ENCODE data around the gene CAMTA2. TPM values are rescaled to one million over a fixed set of nuclear protein-coding genes. Genes with fewer than 3 reads are reported as not detected.
A peak's percentile ranks its signal among the peaks of the same experiment; 100 is the strongest.

The CAMTA2 gene
- total RNA-seq, 2 experiments from 2014 or later: 73.2 to 80.1 TPM

DNA sequence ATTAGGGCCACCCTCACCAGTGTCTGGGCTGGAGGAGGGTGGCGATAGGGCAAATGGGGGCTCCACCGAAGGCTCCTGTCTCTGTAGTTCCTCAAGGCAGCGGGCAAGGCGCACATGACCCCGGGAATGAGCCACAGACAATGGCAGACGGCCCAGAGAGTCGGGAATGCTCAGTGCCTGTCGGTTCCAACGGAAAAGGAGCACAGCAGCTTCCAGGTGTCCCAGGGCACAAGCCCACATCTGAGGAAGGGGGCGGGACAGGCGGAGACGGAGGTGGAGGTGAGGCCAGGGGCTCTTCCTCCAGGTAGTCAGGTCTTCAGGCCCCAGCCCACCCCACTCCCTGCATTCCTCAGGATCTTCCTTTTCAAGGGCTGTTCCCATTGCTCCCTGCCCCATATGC, 14.7 kb downstream of the CAMTA2 start:
- Mint-ChIP-seq H3K9me3 (no peaks in the 10 kb centered on the region), H3K27me3 (no peaks in the 10 kb centered on the region), H3K27ac (no peak overlapping the region), H3K4me3 (no peak overlapping the region), H3K36me3 (ENCODE audit: low read depth) (peaks cover 50% of the 10 kb centered on the region), H3K4me1 (peaks cover 14% of the 10 kb centered on the region)
- ChIA-PET CTCF (no interaction called here), POLR2A (interaction anchor here (8.6 to 15.5 kb wide), 2 partner anchors 15 to 25 kb away, joined by 78 to 711 read pairs; partner anchors contain the start of genes CAMTA2, ENO3, PFN1 and RNF167)
- no peak for DNase-seq

DNA sequence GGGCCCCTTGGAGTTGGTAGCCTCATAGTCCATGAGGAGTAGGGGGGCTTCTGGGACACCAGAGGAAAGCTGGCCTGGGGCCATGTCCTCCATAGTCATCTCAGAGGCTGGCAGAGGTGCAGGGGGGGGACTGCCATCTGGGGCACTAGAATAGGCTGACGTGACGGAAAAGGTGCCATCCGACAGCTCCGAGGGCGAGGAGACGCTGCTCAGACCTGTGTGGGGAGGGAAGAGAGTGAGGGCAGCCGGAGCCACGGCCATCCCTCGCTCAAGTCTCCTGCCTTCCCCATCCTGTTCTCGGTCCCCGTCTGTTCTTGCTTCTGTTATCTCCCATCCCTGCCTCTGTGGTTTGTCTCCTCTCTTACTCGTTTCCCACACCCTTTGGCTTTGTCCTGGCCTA, 15.2 kb downstream of the CAMTA2 start:
- CTCF ChIA-PET: no interaction called here

DNA sequence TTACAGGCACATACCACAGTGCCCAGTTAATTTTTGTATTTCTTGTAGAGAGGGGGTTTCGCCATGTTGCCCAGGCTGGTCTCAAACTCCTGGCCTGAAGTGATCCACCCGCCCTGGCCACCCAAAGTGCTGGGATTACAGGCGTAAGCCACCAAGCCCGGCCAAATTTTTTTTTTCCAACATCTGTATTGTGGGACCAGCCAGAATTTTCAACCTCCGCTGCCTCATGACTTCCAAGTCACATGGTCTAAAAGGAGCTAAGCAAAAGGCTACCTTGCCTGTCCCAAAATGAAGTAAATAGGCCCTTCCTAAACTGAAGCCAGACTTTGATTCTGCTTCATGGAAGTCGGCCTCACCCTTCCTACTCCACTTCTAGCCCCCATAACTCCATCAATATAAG, 15.6 kb downstream of the CAMTA2 start:
- no peak for DNase-seq
- POLR2A ChIA-PET: interaction anchor here (1.5 to 15.5 kb wide), 3 partner anchors 8 to 24 kb away, joined by 8 to 711 read pairs (median 78); partner anchors contain the start of genes CAMTA2, ENO3, PFN1 and RNF167
- H3K36me3 Mint-ChIP-seq (ENCODE audit: low read depth): peaks cover 41% of the 10 kb centered on the region
- no peaks in the 10 kb centered on the region for H3K9me3 Mint-ChIP-seq
- H3K4me3 Mint-ChIP-seq: no peak overlapping the region
- CTCF ChIA-PET: interaction anchor here (1.2 to 1.7 kb wide), 3 partner anchors 8 to 90 kb away, joined by 4 to 9 read pairs (median 5); partner anchors contain the start of gene CAMTA2
- no peaks in the 10 kb centered on the region for H3K27me3 Mint-ChIP-seq
- H3K27ac Mint-ChIP-seq: no peak overlapping the region
- H3K4me1 Mint-ChIP-seq: peaks cover 14% of the 10 kb centered on the region

More for the DNA sequence above, 15.2 kb downstream of the CAMTA2 start:
- POLR2A ChIA-PET: interaction anchor here (8.6 to 15.5 kb wide), 2 partner anchors 16 to 24 kb away, joined by 78 to 711 read pairs; partner anchors contain the start of genes CAMTA2, ENO3, PFN1 and RNF167
- no peak overlapping the region for H3K4me3 Mint-ChIP-seq
- H3K36me3 Mint-ChIP-seq (ENCODE audit: low read depth): peaks cover 46% of the 10 kb centered on the region
- no peaks in the 10 kb centered on the region for H3K27me3 Mint-ChIP-seq
- H3K4me1 Mint-ChIP-seq: peaks cover 14% of the 10 kb centered on the region
- DNase-seq: no peak
- no peaks in the 10 kb centered on the region for H3K9me3 Mint-ChIP-seq
- no peak overlapping the region for H3K27ac Mint-ChIP-seq

DNA sequence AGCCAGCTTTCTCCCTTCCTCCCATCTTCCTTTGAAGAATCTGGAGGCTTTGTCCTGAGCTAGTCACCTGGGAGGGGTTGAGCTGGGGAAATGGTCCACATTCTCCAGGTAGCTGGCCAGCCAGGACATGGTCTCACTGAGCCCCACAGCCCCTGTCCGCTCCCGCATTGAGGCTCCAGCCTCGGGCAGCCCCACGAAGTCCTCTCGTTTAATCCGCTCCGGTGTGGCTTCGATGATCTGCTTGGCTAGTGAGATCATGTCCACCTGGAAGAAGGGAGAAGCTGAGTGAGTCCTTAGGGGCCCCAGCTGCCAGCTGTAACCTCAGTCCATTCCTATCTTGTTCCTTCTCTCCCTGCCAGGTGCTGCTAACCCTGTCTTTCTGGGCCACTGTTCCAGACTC, 17.2 kb downstream of the CAMTA2 start:
- H3K4me3 Mint-ChIP-seq: no peak overlapping the region
- no peaks in the 10 kb centered on the region for H3K27me3 Mint-ChIP-seq
- no peak for DNase-seq
- H3K9me3 Mint-ChIP-seq: no peaks in the 10 kb centered on the region
- peak overlapping the region; percentile 62 for H3K27ac Mint-ChIP-seq
- H3K4me1 Mint-ChIP-seq: peaks cover 25% of the 10 kb centered on the region
- POLR2A ChIA-PET: interaction anchor here (0.8 to 15.5 kb wide), 6 partner anchors 10 to 53 kb away, joined by 4 to 711 read pairs (median 24); partner anchors contain the start of genes CAMTA2, ENO3, INCA1 and KIF1C
- peaks cover 44% of the 10 kb centered on the region for H3K36me3 Mint-ChIP-seq (ENCODE audit: low read depth)
- CTCF ChIA-PET: interaction anchor here (1.0 to 1.7 kb wide), 5 partner anchors 11 to 92 kb away, joined by 3 to 9 read pairs (median 4); partner anchors contain the start of genes CAMTA2 and CHRNE

DNA sequence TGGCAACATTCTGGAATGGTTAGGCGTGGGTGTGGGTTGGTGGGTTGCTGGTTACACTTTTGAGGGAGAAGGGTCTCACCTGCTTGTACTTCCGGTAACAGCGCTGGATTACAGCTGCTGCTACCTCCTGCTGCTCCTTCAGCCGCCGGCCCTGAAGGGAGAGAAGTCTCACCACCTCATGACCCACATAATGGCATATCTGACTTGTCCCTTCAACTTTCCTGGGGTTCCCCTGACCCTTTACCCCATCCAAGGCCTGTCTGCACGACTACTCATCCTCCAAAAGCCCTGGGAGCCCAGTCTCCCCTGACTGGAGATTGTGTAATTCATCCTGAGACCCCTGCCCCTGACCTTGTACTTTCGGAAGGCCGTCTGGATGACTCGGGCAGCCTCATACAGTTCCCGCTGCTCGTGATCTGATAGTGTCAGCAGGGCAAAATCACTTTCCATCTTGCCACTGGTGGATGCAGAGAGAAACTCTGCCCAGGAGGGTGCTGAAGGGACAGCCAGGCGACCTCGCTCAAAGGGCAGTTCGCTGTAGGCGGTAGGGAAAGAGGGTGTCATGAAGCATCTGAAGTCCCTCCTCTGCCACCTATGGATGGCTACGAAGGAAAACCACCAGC, 17.8 kb downstream of the CAMTA2 start:
- H3K4me1 Mint-ChIP-seq: peaks cover 27% of the 10 kb centered on the region

DNA sequence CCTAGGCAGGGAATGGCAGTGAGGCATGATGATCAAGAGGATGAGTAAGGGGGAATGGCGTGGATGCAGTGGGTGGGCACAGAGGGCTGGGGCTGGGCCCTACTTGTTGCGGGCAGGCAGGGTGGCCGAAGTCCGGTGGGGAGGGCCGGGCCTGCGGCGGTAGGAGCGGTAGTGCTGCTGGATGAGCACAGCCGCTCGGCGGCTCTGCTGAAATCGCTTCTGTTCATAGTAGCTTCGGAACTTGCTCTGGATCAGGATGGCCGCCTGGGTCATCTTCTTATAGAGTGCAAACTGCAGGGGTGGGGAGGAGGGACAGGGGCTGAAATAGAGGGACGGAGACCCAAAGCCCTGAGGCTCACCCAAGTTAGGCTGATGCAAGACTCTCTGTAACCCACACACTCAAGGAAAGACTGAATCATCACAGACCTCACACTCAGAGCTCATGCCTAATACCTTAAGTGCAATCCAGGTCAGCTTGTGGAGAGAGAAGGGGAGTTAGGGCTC, 18.4 kb downstream of the CAMTA2 start:
- peaks cover 25% of the 10 kb centered on the region for H3K4me1 Mint-ChIP-seq
- CTCF ChIA-PET: interaction anchor here (0.9 to 1.8 kb wide), 4 partner anchors 10 to 93 kb away, joined by 4 to 6 read pairs (median 4); partner anchors contain the start of genes PFN1, RNF167 and SLC25A11
- no peak overlapping the region for H3K27ac Mint-ChIP-seq
- H3K4me3 Mint-ChIP-seq: no peak overlapping the region
- peak; percentile 57 for DNase-seq
- H3K27me3 Mint-ChIP-seq: no peaks in the 10 kb centered on the region
- no peaks in the 10 kb centered on the region for H3K9me3 Mint-ChIP-seq
- H3K36me3 Mint-ChIP-seq (ENCODE audit: low read depth): peaks cover 38% of the 10 kb centered on the region
- POLR2A ChIA-PET: interaction anchor here (1.1 to 15.5 kb wide), 9 partner anchors 11 to 66 kb away, joined by 3 to 711 read pairs (median 8); partner anchors contain the start of genes CAMTA2, ENO3, INCA1 and KIF1C

More for the DNA sequence above, 17.8 kb downstream of the CAMTA2 start:
- H3K27me3 Mint-ChIP-seq: no peaks in the 10 kb centered on the region
- H3K4me3 Mint-ChIP-seq: no peak overlapping the region
- ChIA-PET CTCF (interaction anchor here (0.9 to 1.8 kb wide), 5 partner anchors 10 to 92 kb away, joined by 3 to 6 read pairs (median 4); partner anchors contain the start of genes PFN1, RNF167 and SLC25A11), POLR2A (interaction anchor here (0.8 to 15.5 kb wide), 9 partner anchors 11 to 65 kb away, joined by 3 to 711 read pairs (median 8); partner anchors contain the start of genes CAMTA2, ENO3, INCA1 and KIF1C)
- H3K36me3 Mint-ChIP-seq (ENCODE audit: low read depth): peaks cover 42% of the 10 kb centered on the region
- no peaks in the 10 kb centered on the region for H3K9me3 Mint-ChIP-seq
- no peak overlapping the region for H3K27ac Mint-ChIP-seq
- DNase-seq: no peak

DNA sequence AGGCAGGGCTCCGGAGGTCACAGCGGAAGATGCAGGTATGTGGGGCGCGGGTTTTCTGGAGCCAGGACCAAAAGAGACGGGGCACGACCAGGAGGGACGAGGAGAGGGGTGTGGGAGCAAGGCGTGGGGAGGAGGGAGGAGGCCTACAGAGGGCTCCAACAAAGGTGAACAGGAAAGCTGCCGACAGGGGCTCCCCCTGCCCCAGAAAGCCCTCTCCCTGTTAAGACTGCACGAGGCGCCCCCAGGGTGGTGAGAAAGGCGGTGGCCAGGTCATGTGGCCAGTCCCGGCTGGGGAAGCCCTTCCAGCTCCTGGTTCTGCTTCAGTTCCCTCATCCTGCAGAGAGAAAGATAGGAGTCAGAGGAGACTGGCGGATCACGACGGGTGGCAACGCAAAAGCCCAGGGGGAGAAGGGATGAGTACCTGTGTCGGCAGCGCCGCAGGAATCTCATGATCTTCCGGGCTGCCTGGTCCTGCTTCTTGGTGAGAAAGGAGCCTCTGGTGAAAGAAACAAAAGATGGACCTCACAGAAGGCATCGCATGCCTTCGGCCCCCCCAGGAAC, 18.9 kb downstream of the CAMTA2 start:
- no peak for DNase-seq
- POLR2A ChIA-PET: interaction anchor here (1.1 to 15.5 kb wide), 9 partner anchors 12 to 825 kb away, joined by 3 to 711 read pairs (median 8); partner anchors contain the start of genes CAMTA2, ENO3, INCA1 and KIF1C
- Mint-ChIP-seq H3K4me3 (no peak overlapping the region), H3K36me3 (ENCODE audit: low read depth) (peaks cover 34% of the 10 kb centered on the region), H3K27ac (no peak overlapping the region), H3K27me3 (no peaks in the 10 kb centered on the region), H3K9me3 (no peaks in the 10 kb centered on the region), H3K4me1 (peaks cover 23% of the 10 kb centered on the region)
- CTCF ChIA-PET: interaction anchor here (1.0 to 2.4 kb wide), 7 partner anchors 9 to 94 kb away, joined by 4 to 22 read pairs (median 6); partner anchors contain the start of genes CAMTA2, INCA1, KIF1C and PFN1

DNA sequence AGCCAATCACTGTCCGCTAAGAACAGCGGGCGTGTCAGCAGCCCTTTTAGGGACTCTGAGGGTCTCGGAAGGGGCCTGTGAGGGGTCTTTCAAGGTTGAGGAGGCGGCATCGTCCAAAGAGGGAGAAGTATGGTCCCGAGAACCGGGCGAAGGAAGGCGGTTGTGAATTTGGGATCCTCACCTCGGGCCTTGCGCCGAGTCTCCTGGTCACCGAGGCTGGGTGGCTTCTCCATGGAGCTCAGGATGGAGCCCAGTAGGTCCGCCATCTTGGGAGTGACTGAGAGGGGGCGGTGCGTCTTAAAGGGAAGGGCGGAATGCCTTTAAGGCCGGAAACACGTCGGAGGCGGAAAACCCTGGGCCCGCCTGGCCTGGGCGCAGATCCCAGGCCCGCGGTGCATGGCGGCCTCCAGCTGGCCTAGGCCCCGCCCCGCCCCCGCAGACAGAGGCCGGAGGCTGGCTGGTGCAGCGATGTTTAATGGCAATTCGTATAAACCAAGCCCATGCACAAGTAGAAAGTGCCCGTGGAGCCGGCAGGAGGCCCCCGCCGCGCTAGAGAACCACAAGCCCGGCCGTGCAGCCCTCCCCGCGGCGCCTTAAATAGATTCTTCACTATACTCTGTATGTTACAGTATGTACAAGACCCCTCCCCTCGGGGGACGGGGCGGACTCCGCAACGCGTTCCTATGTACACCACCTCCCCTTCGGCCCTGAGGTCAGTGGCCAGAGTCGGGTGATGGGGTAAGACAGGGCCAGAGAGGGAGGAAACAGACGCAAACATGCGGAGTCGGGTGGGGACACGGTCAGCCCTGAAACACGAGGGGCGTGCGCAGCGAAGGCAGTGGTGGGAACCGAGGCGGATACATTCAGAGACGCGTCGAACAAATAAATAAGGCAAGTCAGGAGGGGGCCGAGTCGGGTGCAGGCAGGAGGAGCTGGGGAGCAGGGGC, 19.7 kb downstream of the CAMTA2 start, which contains the start of gene SPAG7:
Gene SPAG7 (minus strand): TSS at position 279 of the 947 bp plus-strand sequence. CDS start 13 bp downstream, at position 266.
- CTCF ChIA-PET: interaction anchor here (0.6 to 2.4 kb wide), 21 partner anchors 9 to 471 kb away, joined by 3 to 22 read pairs (median 5); partner anchors contain the start of genes C1QBP, CAMTA2, CHRNE and ENO3

DNA sequence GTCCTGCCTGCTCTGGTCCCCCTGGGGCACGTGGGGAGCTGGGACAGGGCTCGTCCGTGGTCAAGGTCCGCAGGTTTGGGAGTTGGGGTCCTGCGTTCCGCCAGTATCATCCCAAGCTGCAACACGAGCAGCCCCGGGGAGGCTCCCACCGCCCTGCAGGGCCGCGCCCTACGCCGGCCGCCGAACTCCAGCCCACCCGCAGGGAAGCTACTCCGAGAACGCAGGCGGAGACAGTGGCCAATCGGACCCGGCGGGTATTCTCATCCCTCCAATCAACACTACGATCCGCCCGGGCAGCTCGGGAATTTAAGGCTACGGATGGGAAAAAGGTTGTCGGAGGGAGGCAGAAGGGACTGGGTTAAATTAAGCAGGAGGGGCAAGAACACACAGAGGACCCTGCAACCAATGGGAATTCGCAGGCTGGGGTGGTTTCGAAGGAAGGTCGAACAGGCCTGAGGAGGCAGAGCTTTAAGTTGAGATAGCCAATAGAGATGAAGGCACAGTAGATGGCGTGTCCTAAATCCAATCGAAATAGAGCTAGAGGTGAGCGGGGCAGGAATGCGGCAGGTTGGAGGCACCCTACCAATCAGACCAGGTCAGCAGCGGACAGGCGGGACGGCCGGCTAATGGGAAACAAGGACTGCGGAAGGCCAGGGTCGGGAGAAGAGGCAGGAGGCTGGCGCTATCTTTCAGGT, 20.5 kb downstream of the CAMTA2 start:
- peak; percentile 97 for DNase-seq
- Mint-ChIP-seq H3K4me1 (peaks cover 25% of the 10 kb centered on the region), H3K9me3 (no peaks in the 10 kb centered on the region), H3K4me3 (no peak overlapping the region), H3K27me3 (no peaks in the 10 kb centered on the region), H3K27ac (no peak overlapping the region), H3K36me3 (ENCODE audit: low read depth) (peaks cover 28% of the 10 kb centered on the region)
- ChIA-PET CTCF (interaction anchor here (0.6 to 2.4 kb wide), 20 partner anchors 11 to 472 kb away, joined by 3 to 22 read pairs (median 6); partner anchors contain the start of genes C1QBP, CAMTA2, CHRNE and ENO3), POLR2A (interaction anchor here (0.8 to 15.5 kb wide), 14 partner anchors 13 to 823 kb away, joined by 3 to 711 read pairs (median 4); partner anchors contain the start of genes CAMTA2, CHRNE, ENO3 and INCA1)

More for the DNA sequence above, 19.7 kb downstream of the CAMTA2 start, which contains the start of gene SPAG7:
- no peaks in the 10 kb centered on the region for H3K27me3 Mint-ChIP-seq
- POLR2A ChIA-PET: interaction anchor here (0.8 to 15.5 kb wide), 16 partner anchors 12 to 824 kb away, joined by 3 to 711 read pairs (median 4); partner anchors contain the start of genes CAMTA2, CHRNE, ENO3 and INCA1
- no peaks in the 10 kb centered on the region for H3K9me3 Mint-ChIP-seq
- no peak within 1 kb of the TSS for H3K4me3 Mint-ChIP-seq
- peak; percentile 95 for DNase-seq
- H3K27ac Mint-ChIP-seq: no peak within 1 kb of the TSS
- H3K4me1 Mint-ChIP-seq: peaks cover 25% of the 10 kb centered on the region
- H3K36me3 Mint-ChIP-seq (ENCODE audit: low read depth): peaks cover 32% of the 10 kb centered on the region

DNA sequence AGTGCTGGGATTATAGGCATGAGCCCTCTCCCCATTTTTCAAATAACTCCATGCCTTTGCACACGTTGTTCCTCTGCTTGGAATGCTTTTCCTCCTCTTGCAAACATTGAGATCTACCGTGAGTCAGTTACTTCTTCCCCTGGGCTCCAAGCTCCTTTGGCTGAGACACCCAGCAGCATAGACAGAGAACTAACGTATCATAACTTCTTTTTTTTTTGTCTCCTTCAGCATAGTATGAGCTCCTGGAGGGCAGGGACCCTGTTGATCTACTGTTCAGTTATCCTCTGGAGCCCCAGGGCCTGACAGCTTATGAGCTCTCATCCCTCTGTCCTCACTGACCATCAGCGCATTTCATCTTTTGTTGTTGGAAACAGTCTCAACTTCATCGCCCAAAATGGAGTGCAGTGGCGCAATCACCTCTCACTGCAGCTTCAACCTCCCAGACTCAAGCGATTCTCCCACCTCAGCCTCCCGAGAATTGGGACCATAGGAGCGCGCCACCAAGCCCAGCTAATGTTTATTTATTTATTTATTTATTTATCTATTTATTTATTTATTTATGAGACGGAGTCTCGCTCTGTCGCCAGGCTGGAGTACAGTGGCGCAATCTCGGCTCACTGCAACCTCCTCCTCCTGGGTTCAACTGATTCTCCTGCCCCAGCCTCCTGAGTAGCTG, 22.0 kb downstream of the CAMTA2 start:
- no peaks in the 10 kb centered on the region for H3K9me3 Mint-ChIP-seq
- H3K4me1 Mint-ChIP-seq: peaks cover 17% of the 10 kb centered on the region
- no peaks in the 10 kb centered on the region for H3K27me3 Mint-ChIP-seq
- ChIA-PET POLR2A (interaction anchor here (8.6 to 15.5 kb wide), 2 partner anchors 17 to 22 kb away, joined by 78 to 711 read pairs; partner anchors contain the start of genes CAMTA2, ENO3, PFN1 and RNF167), CTCF (interaction anchor here (0.8 to 2.3 kb wide), 4 partner anchors 15 to 62 kb away, joined by 3 to 7 read pairs (median 6); partner anchors contain the start of genes CAMTA2, CHRNE, RNF167 and SLC25A11)
- peaks cover 21% of the 10 kb centered on the region for H3K36me3 Mint-ChIP-seq (ENCODE audit: low read depth)
- H3K27ac Mint-ChIP-seq: peak overlapping the region; percentile 31
- DNase-seq: no peak
- peak overlapping the region; percentile 27 for H3K4me3 Mint-ChIP-seq

All from activated CD4-positive, alpha-beta memory T cell treated with anti-CD3 and anti-CD28 coated beads, Interleukin-2, amount 10 ng/mL, durations not matched to agents 7 days and 5 days (primary cell).